ENCODE data around the gene ABCA2.

Gene ABCA2

DNA sequence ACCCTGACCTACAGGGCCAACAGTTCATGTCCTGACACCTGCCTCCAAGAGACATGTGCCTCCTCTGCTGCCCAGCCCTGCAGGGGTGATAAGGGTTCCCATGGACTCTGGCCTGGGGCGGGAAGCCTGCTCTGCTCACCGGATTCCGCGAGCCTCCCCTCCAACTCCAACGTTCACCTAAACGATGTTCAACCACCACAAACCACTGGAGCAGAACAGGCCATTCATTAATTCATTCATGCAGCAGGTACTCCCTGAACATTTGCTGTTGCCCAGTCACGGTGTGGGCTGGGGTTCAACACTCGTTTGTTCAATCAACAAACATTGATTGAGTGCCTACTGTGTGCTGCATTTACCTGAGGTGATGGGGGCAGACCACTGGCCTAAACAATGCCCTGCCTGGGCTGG, 46.0 kb upstream of the ABCA2 start:
- no peak overlapping the region for H3K4me3 ChIP-seq (ENCODE audit: control insufficient read depth, low read depth, low read length)
- no peak for DNase-seq (ENCODE audit: low read depth)
- TF ChIP-seq, protein P1, sequence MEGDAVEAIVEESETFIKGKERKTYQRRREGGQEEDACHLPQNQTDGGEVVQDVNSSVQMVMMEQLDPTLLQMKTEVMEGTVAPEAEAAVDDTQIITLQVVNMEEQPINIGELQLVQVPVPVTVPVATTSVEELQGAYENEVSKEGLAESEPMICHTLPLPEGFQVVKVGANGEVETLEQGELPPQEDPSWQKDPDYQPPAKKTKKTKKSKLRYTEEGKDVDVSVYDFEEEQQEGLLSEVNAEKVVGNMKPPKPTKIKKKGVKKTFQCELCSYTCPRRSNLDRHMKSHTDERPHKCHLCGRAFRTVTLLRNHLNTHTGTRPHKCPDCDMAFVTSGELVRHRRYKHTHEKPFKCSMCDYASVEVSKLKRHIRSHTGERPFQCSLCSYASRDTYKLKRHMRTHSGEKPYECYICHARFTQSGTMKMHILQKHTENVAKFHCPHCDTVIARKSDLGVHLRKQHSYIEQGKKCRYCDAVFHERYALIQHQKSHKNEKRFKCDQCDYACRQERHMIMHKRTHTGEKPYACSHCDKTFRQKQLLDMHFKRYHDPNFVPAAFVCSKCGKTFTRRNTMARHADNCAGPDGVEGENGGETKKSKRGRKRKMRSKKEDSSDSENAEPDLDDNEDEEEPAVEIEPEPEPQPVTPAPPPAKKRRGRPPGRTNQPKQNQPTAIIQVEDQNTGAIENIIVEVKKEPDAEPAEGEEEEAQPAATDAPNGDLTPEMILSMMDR (conservative IDR thresholded peaks at IDR 0.05; ENCODE audit: control insufficient read depth, insufficient read depth, low read depth, low read length) = no peak

DNA sequence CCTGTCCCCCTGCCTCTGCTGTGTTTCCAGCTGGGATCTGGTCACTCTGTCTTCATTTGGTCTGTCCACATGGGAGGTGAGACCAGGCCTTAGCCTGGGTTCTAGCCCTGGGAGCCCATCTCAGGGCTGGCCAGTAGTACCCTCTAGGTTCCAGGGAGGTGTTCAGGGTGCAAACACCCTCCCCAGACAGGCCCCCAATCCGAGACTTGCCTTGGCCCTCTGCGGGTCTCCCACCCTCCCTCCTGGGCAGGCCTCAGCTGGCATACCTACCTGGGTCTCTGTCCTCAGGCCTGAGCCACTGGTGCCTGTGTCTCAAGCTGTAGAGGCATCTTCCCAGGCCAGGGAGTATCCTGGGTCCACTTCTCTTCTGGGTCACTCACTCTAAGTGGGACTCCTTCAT, 43.2 kb upstream of the ABCA2 start:
- H3K4me3 ChIP-seq (ENCODE audit: control insufficient read depth, low read depth, low read length) = no peak overlapping the region
- DNase-seq (ENCODE audit: low read depth) = no peak
- TF ChIP-seq, protein P1 (conservative IDR thresholded peaks at IDR 0.05; ENCODE audit: control insufficient read depth, insufficient read depth, low read depth, low read length) = no peak

DNA sequence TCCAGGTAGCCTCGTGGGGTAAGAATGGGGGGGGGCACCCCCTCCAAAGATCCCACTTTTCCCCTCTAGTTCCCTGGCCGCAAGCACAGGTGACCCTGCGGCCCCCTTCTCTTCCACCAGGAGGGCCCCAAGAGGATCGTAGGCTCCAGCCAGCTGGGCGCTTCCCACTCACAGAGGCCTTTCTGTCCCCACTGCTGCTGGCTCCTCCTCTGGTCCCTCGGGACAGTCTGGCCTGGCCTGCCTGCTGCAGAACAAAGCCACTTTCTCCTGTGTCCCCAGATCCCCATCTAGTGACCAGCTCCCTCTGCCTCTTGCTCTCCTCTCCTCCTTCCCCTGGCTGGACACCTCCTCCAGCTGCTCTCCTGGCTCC, 42.9 kb upstream of the ABCA2 start:
- TF ChIP-seq, protein P1 (conservative IDR thresholded peaks at IDR 0.05; ENCODE audit: control insufficient read depth, insufficient read depth, low read depth, low read length) = no peak
- H3K4me3 ChIP-seq (ENCODE audit: control insufficient read depth, low read depth, low read length) = peak overlapping the region; percentile 28

DNA sequence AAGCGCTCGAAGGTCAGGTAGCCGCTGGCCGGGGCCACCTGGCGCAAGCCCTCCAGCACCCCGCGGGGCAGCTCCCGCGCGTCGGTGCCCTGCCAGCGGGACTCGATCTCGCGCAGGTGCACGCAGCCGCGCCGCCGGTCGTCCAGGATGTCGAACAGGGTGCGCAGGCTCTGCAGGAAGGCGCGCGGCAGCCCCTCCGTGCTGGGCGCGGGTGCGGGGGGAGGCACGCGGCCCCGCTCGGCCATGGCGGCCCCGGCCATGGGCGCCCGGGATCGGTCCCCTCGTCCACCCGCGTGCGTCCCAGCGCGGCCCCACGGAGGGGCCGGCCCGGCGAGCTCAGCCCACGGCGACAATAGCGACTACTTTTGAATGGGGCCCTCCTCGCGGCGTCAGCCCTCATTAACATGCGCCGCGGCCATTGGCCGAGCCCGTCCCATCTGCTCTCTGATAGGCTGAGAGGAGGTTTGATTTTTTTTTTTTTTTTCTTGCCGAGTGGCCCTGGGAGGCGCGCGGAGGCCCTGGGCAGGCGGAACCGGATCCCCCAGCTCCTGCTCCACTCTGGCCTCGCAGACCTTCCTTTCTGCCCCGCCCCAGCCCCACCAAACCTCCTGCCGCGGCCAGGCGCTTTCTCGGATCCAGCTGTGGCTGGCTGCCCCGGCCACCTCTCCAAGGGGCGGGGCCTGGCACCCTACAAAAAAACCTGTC, 42.3 kb upstream of the ABCA2 start, which contains the start of gene SAPCD2:
TSS of gene SAPCD2 (minus strand) at position 357 of the 705 bp plus-strand sequence. CDS start at position 260, 97 bp downstream.
- TF ChIP-seq, protein P1 (conservative IDR thresholded peaks at IDR 0.05; ENCODE audit: control insufficient read depth, insufficient read depth, low read depth, low read length) = no peak
- peak within 1 kb of the TSS; percentile 41 for H3K4me3 ChIP-seq (ENCODE audit: control insufficient read depth, low read depth, low read length)
- DNase-seq (ENCODE audit: low read depth) = peak; percentile 77

More for the DNA sequence above, 42.9 kb upstream of the ABCA2 start:
- no peak for DNase-seq (ENCODE audit: low read depth)

DNA sequence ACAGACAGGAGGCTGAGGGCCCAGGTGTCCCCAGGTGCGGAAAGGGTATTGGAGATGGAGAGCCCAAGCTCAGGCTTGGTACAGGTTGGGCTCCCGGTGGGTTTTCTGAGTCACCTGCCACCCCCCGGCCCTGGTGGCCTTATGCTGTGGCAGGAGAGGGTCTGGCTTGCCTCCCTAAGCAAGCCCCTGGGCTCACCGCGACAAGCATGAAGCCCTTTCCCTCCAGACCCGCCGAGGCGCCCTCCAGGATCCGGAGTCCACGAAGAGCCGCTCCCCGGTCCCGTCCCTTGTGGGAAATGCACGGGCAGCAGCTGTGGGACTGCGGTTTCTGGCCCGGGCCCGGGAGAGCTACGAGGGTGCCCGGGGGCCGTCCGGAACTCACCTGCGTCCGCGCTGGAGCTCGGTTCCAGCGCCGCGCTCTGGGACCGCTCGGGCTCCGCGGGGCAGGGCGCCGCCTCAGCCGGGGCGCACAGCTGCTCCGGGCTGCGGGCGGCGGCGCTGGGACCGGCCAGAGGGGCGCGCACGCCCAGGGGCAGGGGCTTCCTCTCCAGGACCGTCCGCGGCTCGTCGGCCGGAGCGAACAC, 41.6 kb upstream of the ABCA2 start:
- TF ChIP-seq, protein P1 (conservative IDR thresholded peaks at IDR 0.05; ENCODE audit: control insufficient read depth, insufficient read depth, low read depth, low read length) = no peak
- DNase-seq (ENCODE audit: low read depth) = no peak
- peak overlapping the region; percentile 41 for H3K4me3 ChIP-seq (ENCODE audit: control insufficient read depth, low read depth, low read length)

DNA sequence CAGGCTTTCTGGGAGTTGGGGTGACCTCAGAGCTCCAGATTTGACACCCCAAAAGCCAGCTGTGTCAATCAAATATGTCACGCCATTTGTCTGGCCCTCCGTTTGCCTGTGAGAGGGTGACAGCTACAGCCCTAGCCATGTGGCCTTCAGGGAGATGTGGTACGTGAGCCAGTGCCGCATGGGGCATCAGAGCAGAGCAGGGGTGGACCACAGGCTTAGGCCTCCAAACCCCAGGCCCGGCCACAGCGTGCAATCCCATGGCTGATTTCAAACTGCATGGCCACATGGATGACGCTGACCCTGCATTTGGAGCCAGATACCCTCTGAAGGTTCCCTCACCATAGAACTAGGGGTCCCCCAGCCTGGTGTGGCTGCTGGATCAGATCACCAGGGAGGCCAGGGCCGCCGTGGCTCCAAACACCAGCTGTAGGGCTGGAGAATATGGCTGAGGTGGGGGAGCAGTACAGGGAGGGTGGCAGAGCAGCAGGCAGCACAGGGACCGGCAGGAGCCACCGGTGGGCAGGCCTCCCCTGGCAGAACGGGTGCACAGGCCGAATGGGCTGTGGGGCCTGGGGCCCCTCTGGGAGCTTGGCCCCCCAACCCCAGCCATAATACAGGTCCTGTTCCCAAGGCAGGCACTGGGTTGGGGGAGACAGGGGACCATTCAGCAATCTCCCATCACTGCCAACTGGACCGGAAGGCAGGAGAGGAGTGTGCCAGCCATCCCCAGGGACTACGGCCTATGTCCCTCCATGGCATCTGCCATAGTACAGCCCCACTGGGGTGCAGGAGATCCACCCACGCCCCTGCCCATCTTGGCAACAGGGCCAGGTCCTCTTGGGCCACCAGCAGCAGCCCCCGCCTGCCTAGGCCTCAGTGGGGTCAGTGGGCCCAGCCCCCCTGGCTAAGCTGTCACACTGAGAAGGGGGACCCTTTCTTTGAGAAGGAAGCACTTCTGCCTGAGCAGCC, 40.8 kb upstream of the ABCA2 start:
- no peak for DNase-seq (ENCODE audit: low read depth)
- peak overlapping the region; percentile 41 for H3K4me3 ChIP-seq (ENCODE audit: control insufficient read depth, low read depth, low read length)
- TF ChIP-seq, protein P1 (conservative IDR thresholded peaks at IDR 0.05; ENCODE audit: control insufficient read depth, insufficient read depth, low read depth, low read length) = no peak

All from fibroblast of mammary gland (primary cell).